Body of pancreas (tissue), 4 donors: ENCODE results near the gene QRICH2. TPM values are rescaled to one million over a fixed set of nuclear protein-coding genes. Genes with fewer than 3 reads are reported as not detected.
A peak's percentile ranks its signal among the peaks of the same experiment; 100 is the strongest.

ENCODE experiments used
- ATAC-seq: fragments of 150-250 bp; one replicate; pipeline ENCODE4 v1.9.1; 2016
- DNase-seq, 4 donors: peaks; one replicate each; pipeline ENCODE4 v3.0.0-alpha.2; 2019
- H3K27ac ChIP-seq, 4 donors: fragments of 200-600 bp; sonication (generic); 1 replicate in 3 of 4; 2 replicates in 1 of 4; pipeline versions ENCODE4 v1.5.1 to v1.6.1; 2016 to 2019; ENCODE audit warnings: mild to moderate bottlenecking in 1 of 4, mixed read lengths in 1 of 4, moderate library complexity in 1 of 4
- H3K27me3 ChIP-seq, 2 donors: fragments of 200-600 bp; sonication (generic); one replicate each; pipeline ENCODE4 v1.6.0; 2016; ENCODE audit warnings: mild to moderate bottlenecking in 1 of 2
- H3K36me3 ChIP-seq, 2 donors: fragments of 200-600 bp; sonication (generic); replicated peaks in 1 of 2; 2 replicates each; pipeline ENCODE4 v1.5.1; 2016; ENCODE audit warnings: low read depth in 2 of 2; ENCODE audit not compliant: insufficient read depth in 1 of 2
- H3K4me1 ChIP-seq: fragments of 200-600 bp; sonication (generic); one replicate; pipeline ENCODE4 v1.6.0; 2016
- H3K4me3 ChIP-seq, 2 donors: fragments of 200-600 bp; sonication (generic); 1 replicate in 1 of 2; 2 replicates in 1 of 2; pipeline ENCODE4 v1.5.1; 2016 to 2019
- H3K9me3 ChIP-seq, 3 donors: fragments of 200-600 bp; sonication (generic); 1 replicate in 2 of 3; 2 replicates in 1 of 3; pipeline ENCODE4 v1.5.1; 2016
- CTCF ChIP-seq, 7 experiments: fragments of 450-650 bp in 4 of 7; fragments of 200-600 bp in 3 of 7; sonication (generic) in 3 of 7; IDR thresholded peaks; one replicate each; pipeline ENCODE4 v1.5.1; 2016 to 2019; ENCODE audit warnings: antibody characterized with exemption in 7 of 7
- POLR2A ChIP-seq, 3 donors: fragments of 450-650 bp; IDR thresholded peaks; one replicate each; pipeline ENCODE4 v1.6.1; 2016; ENCODE audit warnings: antibody characterized with exemption in 3 of 3, mild to moderate bottlenecking in 2 of 3
- WGBS, 2 donors: methylation state at CpG; one replicate each; pipeline ENCODE4 v1.1.5; 2017; 5-methylcytosine and 5-hydroxymethylcytosine counted together
- intact Hi-C: fragments of 100-400 bp; cut with DNase I; formaldehyde crosslinking; loops from one replicate; pipeline ENCODE4 v1.15.1; 2023
- total RNA-seq, 2 donors: library from RNA; depleted of rRNA; stranded (reverse); fragments of >200 nt; gene quantifications; one replicate each; pipeline ENCODE4 v1.1.0, GENCODE V29; 2016

QRICH2 gene
- total RNA-seq, 2 donors from 2014 or later: 0.66 to 1.6 TPM

GRCh38 chr17:76252040-76252954 lies 55.8 kb downstream of the QRICH2 start:
- 48 to 66% methylated on average over 11 of the region's 11 CpGs for WGBS, 2 donors

GRCh38 chr17:76251478-76252039 lies 56.5 kb downstream of the QRICH2 start:
- Histone ChIP-seq H3K27ac (peak overlapping the region in 3 of 4 donors; percentile 75 to 84 (median 81)), H3K9me3 (no peaks in the 10 kb centered on the region), H3K4me3 (no peak overlapping the region), H3K27me3 (no peaks in the 10 kb centered on the region), H3K36me3 (no peaks in the 10 kb centered on the region), H3K4me1 (peaks cover 29% of the 10 kb centered on the region)
- 72 to 81% methylated on average over 8 of the region's 8 CpGs for WGBS, 2 donors
- intact Hi-C loops: no loop called here
- DNase-seq: no peak
- peak; percentile 4 for ATAC-seq
- no peak for TF ChIP-seq POLR2A (IDR thresholded peaks at IDR 0.05)
- TF ChIP-seq CTCF (IDR thresholded peaks at IDR 0.05): no peak

More at GRCh38 chr17:76252040-76252954, 55.8 kb downstream of the QRICH2 start:
- no peak overlapping the region for H3K4me3 ChIP-seq
- H3K4me1 ChIP-seq: peaks cover 29% of the 10 kb centered on the region
- ATAC-seq (peak; percentile 75), DNase-seq (peak in 2 of 4 donors; percentile 51 to 79)
- H3K27me3 ChIP-seq: no peaks in the 10 kb centered on the region
- intact Hi-C loops: no loop called here
- no peaks in the 10 kb centered on the region for H3K9me3 ChIP-seq
- H3K36me3 ChIP-seq: no peaks in the 10 kb centered on the region
- peak overlapping the region in 3 of 4 donors; percentile 75 to 84 (median 81) for H3K27ac ChIP-seq
- TF ChIP-seq POLR2A (IDR thresholded peaks at IDR 0.05): peak in 1 of 3 donors; percentile 30
- no peak for TF ChIP-seq CTCF (IDR thresholded peaks at IDR 0.05)

GRCh38 chr17:76250141-76250540 lies 57.9 kb downstream of the QRICH2 start:
- intact Hi-C loops: no loop called here
- no peak for ATAC-seq
- no peak for DNase-seq

GRCh38 chr17:76248013-76248782 lies 59.9 kb downstream of the QRICH2 start:
- no peak for TF ChIP-seq POLR2A (IDR thresholded peaks at IDR 0.05)
- TF ChIP-seq CTCF (IDR thresholded peaks at IDR 0.05): peak in 3 of 7 experiments; percentile 12 to 39 (median 22)
- Histone ChIP-seq H3K4me3 (no peak overlapping the region), H3K4me1 (peaks cover 38% of the 10 kb centered on the region), H3K27ac (peak overlapping the region in 2 of 4 donors; percentile 15 to 38), H3K27me3 (no peaks in the 10 kb centered on the region), H3K36me3 (no peaks in the 10 kb centered on the region), H3K9me3 (no peaks in the 10 kb centered on the region)
- 60 to 64% methylated on average over 11 of the region's 11 CpGs for WGBS, 2 donors
- intact Hi-C loops: no loop called here
- DNase-seq: peak in 2 of 4 donors; percentile 18 to 34
- ATAC-seq: no peak

More at GRCh38 chr17:76250141-76250540, 57.9 kb downstream of the QRICH2 start:
- peaks cover 29% of the 10 kb centered on the region for H3K4me1 ChIP-seq
- H3K9me3 ChIP-seq: no peaks in the 10 kb centered on the region
- H3K36me3 ChIP-seq: no peaks in the 10 kb centered on the region
- H3K27ac ChIP-seq: no peak overlapping the region
- 76 to 84% methylated on average over 5 to 6 of the region's 6 CpGs for WGBS, 2 donors
- H3K27me3 ChIP-seq: no peaks in the 10 kb centered on the region
- H3K4me3 ChIP-seq: no peak overlapping the region
- TF ChIP-seq CTCF (IDR thresholded peaks at IDR 0.05) (no peak), POLR2A (IDR thresholded peaks at IDR 0.05) (no peak)
